Measurements from ENCODE around the gene IKZF3.

Gene IKZF3

DNA sequence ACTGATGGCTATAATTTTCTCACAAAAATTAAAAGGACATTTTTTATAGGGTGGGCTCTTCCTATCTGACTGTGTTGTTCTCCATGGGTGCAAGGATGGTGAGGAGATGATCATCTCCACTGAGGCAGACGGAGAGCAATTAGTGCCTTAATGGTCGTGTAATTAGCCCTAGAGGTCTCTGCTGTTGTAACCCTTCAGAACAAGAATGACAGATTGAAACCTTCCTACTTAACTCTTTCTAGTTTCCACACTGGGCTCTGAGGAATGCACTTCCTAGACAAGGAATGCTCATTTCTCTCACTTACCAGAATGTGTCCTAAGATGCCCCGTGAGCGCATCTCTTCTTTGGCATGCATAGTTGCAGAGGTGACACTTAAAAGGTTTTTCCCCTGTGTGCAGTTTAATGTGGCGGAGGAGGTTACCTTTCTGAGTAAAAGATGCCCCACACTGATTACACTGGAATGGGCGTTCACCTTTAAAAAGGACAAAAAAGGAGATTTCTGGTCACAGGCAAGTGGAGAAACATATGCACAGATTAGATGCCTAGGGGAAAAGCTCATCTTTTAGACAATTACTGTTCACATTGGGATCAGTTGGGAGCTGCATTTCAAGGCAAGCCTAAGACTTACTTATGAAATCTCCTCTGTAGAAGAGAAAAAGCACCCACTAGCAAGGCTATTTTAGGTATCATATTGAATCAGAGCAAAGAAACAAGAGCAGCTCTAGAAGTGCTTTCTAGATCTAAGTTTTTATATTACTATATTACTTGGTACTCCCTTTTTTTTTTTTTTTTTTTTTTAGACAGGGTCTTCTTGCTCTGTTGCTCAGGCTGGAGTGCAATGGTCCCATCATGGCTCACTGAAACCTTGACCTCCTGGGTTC, 72.8 kb downstream of the IKZF3 start:
- Histone ChIP-seq H3K27ac (ENCODE audit: low read length) (no peak overlapping the region), H3K4me3 (ENCODE audit: low read length) (no peak overlapping the region), H3K9ac (ENCODE audit: low read length) (no peak overlapping the region), H3K27me3 (ENCODE audit: control insufficient read depth, insufficient read depth, low read length) (no peaks in the 10 kb centered on the region), H3K36me3 (ENCODE audit: control insufficient read depth, low read depth, low read length) (no peaks in the 10 kb centered on the region), H3K4me1 (ENCODE audit: control insufficient read depth, low read depth, low read length) (no peaks in the 10 kb centered on the region), H3K9me3 (ENCODE audit: control insufficient read depth, low read depth, low read length) (no peaks in the 10 kb centered on the region)

DNA sequence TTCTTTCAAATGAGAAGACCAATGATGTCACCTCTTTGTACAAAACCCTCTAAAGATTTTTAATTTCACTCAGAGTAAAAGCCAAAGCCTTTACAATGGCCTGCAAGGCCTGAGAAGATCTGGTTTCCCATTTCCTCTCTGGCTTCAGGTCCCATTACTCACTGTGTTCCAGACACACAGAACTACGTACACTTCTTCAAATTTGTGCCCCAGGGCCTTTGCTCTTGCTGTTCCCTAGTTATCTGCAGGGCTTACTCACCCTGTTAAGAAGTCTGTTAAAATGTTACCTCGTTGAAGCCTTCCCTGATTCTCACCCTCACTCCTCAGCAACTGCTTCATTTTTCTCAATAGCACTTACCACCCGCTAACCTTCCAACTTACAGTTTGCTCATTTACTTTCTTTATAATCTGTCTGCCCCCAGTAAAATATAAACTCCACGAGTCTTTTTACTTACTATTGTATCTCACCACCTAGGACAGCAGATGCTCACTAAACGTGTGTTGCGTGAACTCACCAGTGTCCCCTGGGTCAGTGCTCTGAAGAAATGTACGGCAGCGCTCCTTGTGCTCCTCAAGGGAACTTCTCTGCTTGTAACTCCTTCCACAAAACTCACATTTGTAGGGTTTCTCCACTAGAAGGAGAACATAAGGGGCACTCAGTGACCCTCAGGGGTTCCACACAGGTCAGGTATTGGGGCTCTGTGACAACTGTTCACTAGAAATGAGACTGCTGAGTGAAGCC, 76.2 kb downstream of the IKZF3 start:
- no peak overlapping the region for H3K9ac ChIP-seq (ENCODE audit: low read length)
- no peaks in the 10 kb centered on the region for H3K4me1 ChIP-seq (ENCODE audit: control insufficient read depth, low read depth, low read length)
- no peaks in the 10 kb centered on the region for H3K9me3 ChIP-seq (ENCODE audit: control insufficient read depth, low read depth, low read length)
- no peak overlapping the region for H3K27ac ChIP-seq (ENCODE audit: low read length)
- H3K4me3 ChIP-seq (ENCODE audit: low read length) = no peak overlapping the region
- no peaks in the 10 kb centered on the region for H3K36me3 ChIP-seq (ENCODE audit: control insufficient read depth, low read depth, low read length)
- no peaks in the 10 kb centered on the region for H3K27me3 ChIP-seq (ENCODE audit: control insufficient read depth, insufficient read depth, low read length)

GRCh38 chr17:39787041-39787440, 77.1 kb downstream of the IKZF3 start:
- no peaks in the 10 kb centered on the region for H3K4me1 ChIP-seq (ENCODE audit: control insufficient read depth, low read depth, low read length)
- H3K9ac ChIP-seq (ENCODE audit: low read length) = no peak overlapping the region
- no peak overlapping the region for H3K27ac ChIP-seq (ENCODE audit: low read length)
- H3K4me3 ChIP-seq (ENCODE audit: low read length) = no peak overlapping the region
- no peaks in the 10 kb centered on the region for H3K9me3 ChIP-seq (ENCODE audit: control insufficient read depth, low read depth, low read length)
- no peaks in the 10 kb centered on the region for H3K36me3 ChIP-seq (ENCODE audit: control insufficient read depth, low read depth, low read length)
- H3K27me3 ChIP-seq (ENCODE audit: control insufficient read depth, insufficient read depth, low read length) = no peaks in the 10 kb centered on the region

DNA sequence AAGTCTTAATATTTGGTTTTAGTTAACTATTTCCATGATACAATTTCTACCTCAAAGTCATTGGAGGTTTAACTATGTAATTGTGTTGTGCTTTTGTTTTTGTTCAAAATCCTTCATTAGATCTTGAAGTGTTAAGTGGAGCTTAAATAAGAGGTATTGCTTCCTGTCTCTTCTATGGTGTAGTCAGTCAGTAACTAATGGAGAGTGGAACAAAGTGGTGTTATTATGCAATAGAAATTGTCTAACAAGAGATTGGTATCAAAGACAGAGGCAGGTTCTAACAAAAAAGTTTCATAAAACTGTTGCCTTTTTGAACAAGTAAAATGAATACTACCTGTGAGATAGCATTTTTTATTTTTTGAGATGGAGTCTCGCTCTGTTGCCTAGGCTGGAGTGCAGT, 81.1 kb downstream of the IKZF3 start:
- H3K9me3 ChIP-seq (ENCODE audit: control insufficient read depth, low read depth, low read length) = no peaks in the 10 kb centered on the region
- no peak overlapping the region for H3K9ac ChIP-seq (ENCODE audit: low read length)
- no peak overlapping the region for H3K27ac ChIP-seq (ENCODE audit: low read length)
- no peaks in the 10 kb centered on the region for H3K27me3 ChIP-seq (ENCODE audit: control insufficient read depth, insufficient read depth, low read length)
- H3K36me3 ChIP-seq (ENCODE audit: control insufficient read depth, low read depth, low read length) = no peaks in the 10 kb centered on the region
- H3K4me1 ChIP-seq (ENCODE audit: control insufficient read depth, low read depth, low read length) = no peaks in the 10 kb centered on the region
- no peak overlapping the region for H3K4me3 ChIP-seq (ENCODE audit: low read length)

- no peak overlapping the region for H3K27ac ChIP-seq (ENCODE audit: low read length)
- H3K36me3 ChIP-seq (ENCODE audit: control insufficient read depth, low read depth, low read length) = no peaks in the 10 kb centered on the region
- no peaks in the 10 kb centered on the region for H3K4me1 ChIP-seq (ENCODE audit: control insufficient read depth, low read depth, low read length)
These were observed 81.6 kb downstream of the IKZF3 start for GRCh38 chr17:39782481-39782880.

DNA sequence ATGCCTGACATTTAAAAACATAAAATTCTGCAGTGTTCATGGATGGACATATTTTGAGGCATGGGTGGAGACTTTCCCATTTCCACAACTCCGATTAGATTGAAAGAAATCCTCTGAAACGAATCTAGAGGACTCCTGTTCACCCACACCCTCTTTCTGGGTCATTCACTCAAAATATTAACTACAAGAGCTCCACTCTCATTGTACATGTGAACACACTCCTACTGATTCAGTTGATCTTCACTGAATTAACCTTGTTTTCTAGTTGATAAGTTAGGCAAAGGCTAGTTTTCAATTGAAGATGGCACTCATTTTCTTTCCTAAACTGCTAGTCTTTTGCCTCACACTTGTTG, 82.3 kb downstream of the IKZF3 start:
- no peaks in the 10 kb centered on the region for H3K4me1 ChIP-seq (ENCODE audit: control insufficient read depth, low read depth, low read length)
- no peaks in the 10 kb centered on the region for H3K27me3 ChIP-seq (ENCODE audit: control insufficient read depth, insufficient read depth, low read length)
- no peak overlapping the region for H3K4me3 ChIP-seq (ENCODE audit: low read length)
- H3K9me3 ChIP-seq (ENCODE audit: control insufficient read depth, low read depth, low read length) = no peaks in the 10 kb centered on the region
- H3K27ac ChIP-seq (ENCODE audit: low read length) = no peak overlapping the region
- no peaks in the 10 kb centered on the region for H3K36me3 ChIP-seq (ENCODE audit: control insufficient read depth, low read depth, low read length)
- no peak overlapping the region for H3K9ac ChIP-seq (ENCODE audit: low read length)

More at GRCh38 chr17:39782481-39782880, 81.6 kb downstream of the IKZF3 start:
- no peaks in the 10 kb centered on the region for H3K9me3 ChIP-seq (ENCODE audit: control insufficient read depth, low read depth, low read length)
- no peaks in the 10 kb centered on the region for H3K27me3 ChIP-seq (ENCODE audit: control insufficient read depth, insufficient read depth, low read length)
- no peak overlapping the region for H3K9ac ChIP-seq (ENCODE audit: low read length)
- no peak overlapping the region for H3K4me3 ChIP-seq (ENCODE audit: low read length)

DNA sequence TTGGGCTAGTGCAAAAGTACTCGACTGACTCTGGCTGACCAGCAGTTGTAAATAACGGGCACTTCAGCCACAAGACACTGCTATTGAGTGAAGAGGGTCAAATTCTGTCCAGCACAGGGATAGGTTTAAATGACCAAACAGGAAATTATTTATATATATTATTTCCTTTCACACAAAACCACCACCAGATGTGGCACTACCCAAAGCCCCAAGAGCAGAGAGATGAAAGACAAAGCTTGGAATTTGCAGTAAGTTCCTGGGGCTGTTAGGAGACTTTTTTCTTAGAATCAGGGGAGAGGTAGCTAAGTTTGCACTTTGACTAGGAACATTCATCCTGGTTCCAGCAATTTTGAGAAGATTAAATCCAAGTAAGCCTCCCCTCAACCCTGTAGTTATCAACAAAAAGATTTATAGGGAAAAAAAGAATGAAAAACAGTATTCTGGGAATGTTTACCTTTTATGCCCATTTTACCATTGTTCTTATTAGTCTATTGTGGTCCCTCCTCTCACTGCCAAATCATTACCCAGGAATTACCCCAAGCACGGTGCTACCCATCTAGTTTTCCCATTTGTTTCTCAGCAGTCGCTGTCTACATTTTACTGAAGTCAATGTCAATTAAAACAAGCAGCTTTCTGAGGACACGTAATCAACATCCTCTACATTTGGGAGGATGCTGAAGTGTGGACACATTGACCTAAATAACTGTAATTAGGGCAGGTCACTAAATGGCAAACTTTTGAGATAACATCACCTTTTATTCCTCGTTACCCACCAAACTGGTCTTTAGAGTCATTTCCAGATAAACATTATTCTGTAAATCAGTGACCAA, 82.9 kb downstream of the IKZF3 start:
- Histone ChIP-seq H3K27ac (ENCODE audit: low read length) (no peak overlapping the region), H3K9ac (ENCODE audit: low read length) (no peak overlapping the region), H3K36me3 (ENCODE audit: control insufficient read depth, low read depth, low read length) (no peaks in the 10 kb centered on the region), H3K27me3 (ENCODE audit: control insufficient read depth, insufficient read depth, low read length) (no peaks in the 10 kb centered on the region), H3K4me1 (ENCODE audit: control insufficient read depth, low read depth, low read length) (no peaks in the 10 kb centered on the region), H3K9me3 (ENCODE audit: control insufficient read depth, low read depth, low read length) (no peaks in the 10 kb centered on the region), H3K4me3 (ENCODE audit: low read length) (no peak overlapping the region)

- Histone ChIP-seq H3K36me3 (ENCODE audit: control insufficient read depth, low read depth, low read length) (no peaks in the 10 kb centered on the region), H3K9ac (ENCODE audit: low read length) (no peak overlapping the region), H3K27ac (ENCODE audit: low read length) (no peak overlapping the region), H3K9me3 (ENCODE audit: control insufficient read depth, low read depth, low read length) (no peaks in the 10 kb centered on the region), H3K27me3 (ENCODE audit: control insufficient read depth, insufficient read depth, low read length) (no peaks in the 10 kb centered on the region), H3K4me1 (ENCODE audit: control insufficient read depth, low read depth, low read length) (no peaks in the 10 kb centered on the region), H3K4me3 (ENCODE audit: low read length) (no peak overlapping the region)
These were observed 86.4 kb downstream of the IKZF3 start for GRCh38 chr17:39777534-39778365.

DNA sequence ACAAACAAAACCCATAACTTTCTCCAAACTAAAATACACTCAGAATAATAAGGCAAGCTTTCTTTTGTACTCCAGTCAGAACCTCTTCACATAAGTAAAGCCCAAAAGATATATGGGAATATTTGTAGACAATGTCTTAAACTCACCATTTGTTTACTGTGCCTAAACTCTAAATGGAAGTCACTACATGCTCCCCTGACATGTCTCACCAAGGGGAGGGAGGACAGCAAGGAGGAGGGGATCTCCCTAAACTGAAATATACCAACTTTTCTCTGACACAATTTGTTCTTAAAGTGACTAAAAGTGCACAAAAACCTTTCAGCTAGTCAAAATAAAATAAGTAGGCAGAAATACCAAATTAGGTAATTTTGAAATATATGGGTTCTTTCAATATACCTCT, 87.9 kb downstream of the IKZF3 start:
- Histone ChIP-seq H3K4me1 (ENCODE audit: control insufficient read depth, low read depth, low read length) (peaks cover 3% of the 10 kb centered on the region), H3K4me3 (ENCODE audit: low read length) (no peak overlapping the region), H3K27me3 (ENCODE audit: control insufficient read depth, insufficient read depth, low read length) (no peaks in the 10 kb centered on the region), H3K9me3 (ENCODE audit: control insufficient read depth, low read depth, low read length) (no peaks in the 10 kb centered on the region), H3K36me3 (ENCODE audit: control insufficient read depth, low read depth, low read length) (no peaks in the 10 kb centered on the region), H3K27ac (ENCODE audit: low read length) (no peak overlapping the region), H3K9ac (ENCODE audit: low read length) (no peak overlapping the region)

GRCh38 chr17:39775031-39775430, 89.1 kb downstream of the IKZF3 start:
- no peak overlapping the region for H3K9ac ChIP-seq (ENCODE audit: low read length)
- no peak overlapping the region for H3K27ac ChIP-seq (ENCODE audit: low read length)
- H3K4me3 ChIP-seq (ENCODE audit: low read length) = no peak overlapping the region
- no peaks in the 10 kb centered on the region for H3K36me3 ChIP-seq (ENCODE audit: control insufficient read depth, low read depth, low read length)
- H3K4me1 ChIP-seq (ENCODE audit: control insufficient read depth, low read depth, low read length) = peaks cover 3% of the 10 kb centered on the region
- no peaks in the 10 kb centered on the region for H3K27me3 ChIP-seq (ENCODE audit: control insufficient read depth, insufficient read depth, low read length)
- H3K9me3 ChIP-seq (ENCODE audit: control insufficient read depth, low read depth, low read length) = no peaks in the 10 kb centered on the region

GRCh38 chr17:39774047-39774446, 90.1 kb downstream of the IKZF3 start:
- no peak overlapping the region for H3K9ac ChIP-seq (ENCODE audit: low read length)
- no peaks in the 10 kb centered on the region for H3K9me3 ChIP-seq (ENCODE audit: control insufficient read depth, low read depth, low read length)
- no peak overlapping the region for H3K27ac ChIP-seq (ENCODE audit: low read length)
- no peak overlapping the region for H3K4me3 ChIP-seq (ENCODE audit: low read length)
- H3K4me1 ChIP-seq (ENCODE audit: control insufficient read depth, low read depth, low read length) = peaks cover 3% of the 10 kb centered on the region
- no peaks in the 10 kb centered on the region for H3K36me3 ChIP-seq (ENCODE audit: control insufficient read depth, low read depth, low read length)
- no peaks in the 10 kb centered on the region for H3K27me3 ChIP-seq (ENCODE audit: control insufficient read depth, insufficient read depth, low read length)

Measured in iPS-18a (cell line).